ENCODE results near the gene SDK1.

- TF ChIP-seq CTCF (IDR thresholded peaks at IDR 0.05) = no peak
- TF ChIP-seq POLR2A (IDR thresholded peaks at IDR 0.05) = no peak
These were observed 723.1 kb downstream of the SDK1 start for GRCh38 chr7:4024133-4024532.

Measured in body of pancreas (tissue), 4 donors.